GM10847 (cell line): ENCODE data around the gene SLC6A19.

Experiments
- POLR2A ChIP-seq: IDR thresholded peaks from 2 replicates; pipeline ENCODE4 v1.6.1; 2011; ENCODE audit not compliant: insufficient read length; ENCODE audit errors: extremely low read depth

SLC6A19 gene

GRCh38 chr5:1214936-1215220, 13.5 kb downstream of the SLC6A19 start:
- no peak for TF ChIP-seq POLR2A

- no peak for TF ChIP-seq POLR2A
These were observed 14.1 kb downstream of the SLC6A19 start for GRCh38 chr5:1215320-1216096.

- no peak for TF ChIP-seq POLR2A
These were observed 15.0 kb downstream of the SLC6A19 start for GRCh38 chr5:1216211-1216917.

GRCh38 chr5:1216918-1217295, 15.5 kb downstream of the SLC6A19 start:
- TF ChIP-seq POLR2A: no peak

- TF ChIP-seq POLR2A: no peak
These were observed 16.3 kb downstream of the SLC6A19 start for GRCh38 chr5:1217596-1218206.

- TF ChIP-seq POLR2A: no peak
These were observed 17.1 kb downstream of the SLC6A19 start for GRCh38 chr5:1218351-1219080.

- TF ChIP-seq POLR2A: no peak
These were observed 17.8 kb downstream of the SLC6A19 start for GRCh38 chr5:1219098-1219767.

- no peak for TF ChIP-seq POLR2A
These were observed 18.3 kb downstream of the SLC6A19 start for GRCh38 chr5:1219768-1220100.

GRCh38 chr5:1220351-1220750, 19.0 kb downstream of the SLC6A19 start:
- no peak for TF ChIP-seq POLR2A

- no peak for TF ChIP-seq POLR2A
These were observed 19.4 kb downstream of the SLC6A19 start for GRCh38 chr5:1220831-1221230.

- no peak for TF ChIP-seq POLR2A
These were observed 20.3 kb downstream of the SLC6A19 start for GRCh38 chr5:1221721-1222120.

GRCh38 chr5:1222147-1222546, 20.8 kb downstream of the SLC6A19 start:
- TF ChIP-seq POLR2A: no peak

GRCh38 chr5:1222621-1223277, 21.4 kb downstream of the SLC6A19 start:
- TF ChIP-seq POLR2A: no peak

GRCh38 chr5:1223278-1223670, 21.9 kb downstream of the SLC6A19 start:
- no peak for TF ChIP-seq POLR2A

- TF ChIP-seq POLR2A: no peak
These were observed 23.2 kb downstream of the SLC6A19 start for GRCh38 chr5:1224631-1225030.
